GM18907 (cell line): ENCODE measurements around the gene RIPOR2.

Experiments
- ATAC-seq: cut with Tn5 transposase; IDR thresholded peaks from one replicate; pipeline ENCODE4 v1.9.1; 2021; ENCODE audit warnings: mild to moderate bottlenecking, moderate library complexity; ENCODE audit not compliant: unreplicated experiment

RIPOR2 gene

DNA sequence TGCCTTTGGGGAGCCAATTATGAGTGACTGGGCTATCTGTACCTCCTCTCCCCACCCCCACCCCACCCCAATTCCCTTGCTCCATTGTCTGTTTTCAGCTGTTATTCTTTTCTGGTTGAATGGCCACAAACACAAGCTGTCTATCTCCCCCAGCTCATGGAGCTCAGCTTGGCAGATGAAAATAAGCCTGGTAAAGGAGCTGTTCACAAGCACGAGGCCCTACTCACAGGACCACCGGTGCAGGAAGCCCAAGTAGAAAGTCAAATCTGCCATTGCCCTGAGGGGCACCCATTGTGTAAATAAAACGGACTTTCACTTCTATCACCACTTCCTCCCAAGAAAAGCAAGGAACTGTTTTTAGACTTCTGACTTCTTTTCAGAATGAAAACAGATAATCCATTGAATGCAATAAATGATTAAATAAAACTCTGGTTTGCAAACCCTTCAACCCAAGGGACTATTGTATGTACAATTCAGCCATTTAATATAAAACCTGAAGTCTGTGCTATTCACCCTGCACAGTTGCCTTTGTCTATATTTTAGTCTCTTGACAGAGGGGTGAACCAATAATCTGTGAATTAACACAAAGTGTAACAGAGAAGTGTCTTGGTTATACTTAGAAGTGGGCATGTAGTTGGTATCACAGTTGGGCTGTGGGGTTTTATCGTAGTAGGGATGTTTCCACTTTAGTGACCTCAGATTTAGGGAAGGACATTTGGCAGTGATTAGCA lies 27.7 kb downstream of the RIPOR2 start:
- no peak for ATAC-seq

- ATAC-seq, result no peak
These were observed 29.4 kb downstream of the RIPOR2 start for GRCh38 chr6:24906314-24906713.

GRCh38 chr6:24905483-24905882 lies 30.3 kb downstream of the RIPOR2 start:
- ATAC-seq, result no peak

GRCh38 chr6:24903681-24904080 lies 32.1 kb downstream of the RIPOR2 start:
- no peak for ATAC-seq

DNA sequence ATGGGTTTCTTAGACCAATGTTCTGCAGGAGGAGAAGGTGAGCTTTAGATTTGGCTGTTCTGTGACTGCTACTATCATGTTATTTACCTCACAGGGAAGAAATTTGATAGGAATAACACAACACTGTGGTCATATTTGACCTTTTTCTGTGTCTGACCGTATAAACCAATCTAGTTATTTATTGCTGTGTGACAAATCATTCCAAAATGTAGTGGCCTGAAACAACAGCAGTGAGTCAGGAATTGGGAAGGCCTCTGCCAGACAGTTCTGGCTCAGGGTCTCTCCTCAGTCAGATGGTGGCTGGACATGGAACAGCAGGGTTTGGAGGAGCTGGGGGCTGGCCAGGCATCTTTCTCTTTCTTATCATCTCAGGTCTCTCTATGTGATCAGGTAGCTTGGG lies 33.0 kb downstream of the RIPOR2 start:
- no peak for ATAC-seq

- ATAC-seq, result no peak
These were observed 33.9 kb downstream of the RIPOR2 start for GRCh38 chr6:24901698-24902328.

DNA sequence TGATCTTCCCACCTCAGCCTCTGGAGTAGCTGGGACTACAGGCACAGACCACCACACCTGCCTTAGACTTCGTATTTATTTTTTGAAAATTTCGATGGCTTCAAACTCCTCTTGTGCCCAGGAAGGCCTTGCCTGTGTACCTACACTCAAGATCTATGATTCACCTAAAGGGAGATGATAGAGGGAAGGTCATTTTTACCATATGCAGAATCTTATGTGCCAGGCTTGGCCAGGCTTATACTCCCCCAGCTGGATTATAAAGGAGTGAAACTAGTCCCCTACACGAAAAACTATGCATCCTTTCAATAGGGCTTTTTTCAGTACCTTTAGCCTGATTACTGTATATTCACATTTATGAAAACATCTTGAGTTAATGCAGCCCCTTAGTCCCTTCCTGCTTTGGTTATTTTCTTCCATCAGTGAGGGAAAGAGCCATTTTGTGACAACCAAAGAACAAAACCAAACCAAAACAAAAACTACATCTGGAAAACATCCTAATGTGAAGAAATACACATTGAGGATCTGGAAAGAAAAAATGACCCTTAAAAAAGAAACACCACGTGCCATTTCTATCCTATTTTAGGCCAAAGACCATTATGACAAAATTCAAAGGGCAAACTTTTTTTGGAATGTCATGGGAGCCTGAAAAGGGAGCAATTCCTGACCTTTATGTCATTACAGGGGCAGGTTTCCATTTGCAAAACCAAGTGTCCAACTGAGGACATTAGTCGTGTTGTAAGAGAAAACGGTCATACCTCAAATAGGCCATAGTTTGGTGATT lies 34.7 kb downstream of the RIPOR2 start:
- no peak for ATAC-seq

DNA sequence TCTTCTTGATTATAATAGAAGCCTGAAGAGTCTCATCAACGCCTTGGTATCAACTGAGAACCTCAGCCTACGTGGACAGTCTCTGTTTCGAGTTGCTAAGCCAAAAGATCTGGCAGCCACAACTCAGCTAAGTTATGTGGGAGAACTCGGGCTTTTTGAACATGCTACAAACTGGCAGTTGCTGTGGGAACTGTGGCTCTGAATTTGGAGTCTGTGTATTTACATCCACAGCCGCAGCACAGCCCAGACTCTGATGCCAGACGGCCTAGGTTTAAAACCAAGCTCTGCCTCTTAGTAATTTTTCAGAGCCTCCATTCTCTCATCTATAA lies 35.8 kb downstream of the RIPOR2 start:
- no peak for ATAC-seq

DNA sequence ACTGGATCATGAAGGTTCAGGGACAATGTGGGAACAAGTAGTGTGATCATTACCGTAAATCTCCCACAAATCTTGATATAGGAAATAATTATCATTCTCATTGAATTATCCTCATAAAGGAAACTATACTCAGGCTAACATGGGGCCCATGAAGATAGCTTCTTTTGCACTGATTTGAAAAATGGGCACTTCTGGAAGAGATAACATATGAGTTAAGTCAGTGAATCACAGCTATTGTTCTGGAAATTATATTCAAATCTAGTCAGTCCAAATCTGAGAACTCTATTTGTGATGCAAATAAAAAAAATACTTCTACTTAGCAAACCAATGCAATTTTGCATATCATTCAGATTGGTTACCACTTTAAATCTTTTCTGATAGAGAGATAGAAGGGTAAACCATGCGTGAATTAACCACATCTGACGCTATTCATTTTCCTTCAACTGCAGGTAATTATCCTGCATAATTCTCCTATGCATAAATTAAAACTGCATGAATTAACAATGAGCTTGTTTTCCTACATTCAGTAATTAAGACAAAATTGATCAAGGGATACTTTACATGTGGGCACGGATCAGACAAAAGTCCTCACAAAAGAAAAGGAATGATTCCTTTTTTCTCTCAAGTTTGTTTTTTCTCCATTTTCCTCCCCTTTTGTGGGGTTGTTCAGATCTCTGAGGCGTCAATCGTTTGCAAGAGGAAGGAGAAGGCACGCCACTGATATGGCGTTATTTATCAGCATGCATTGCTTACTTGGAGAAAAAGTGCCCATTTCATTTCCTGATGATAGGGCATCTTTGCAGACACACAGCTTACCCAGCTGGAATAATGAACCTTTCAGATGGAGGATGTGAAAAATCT lies 36.4 kb downstream of the RIPOR2 start:
- no peak for ATAC-seq

GRCh38 chr6:24898676-24899075 lies 37.1 kb downstream of the RIPOR2 start:
- ATAC-seq, result no peak

- no peak for ATAC-seq
These were observed 38.6 kb downstream of the RIPOR2 start for GRCh38 chr6:24897186-24897585.

GRCh38 chr6:24893342-24893850 lies 42.4 kb downstream of the RIPOR2 start:
- no peak for ATAC-seq

DNA sequence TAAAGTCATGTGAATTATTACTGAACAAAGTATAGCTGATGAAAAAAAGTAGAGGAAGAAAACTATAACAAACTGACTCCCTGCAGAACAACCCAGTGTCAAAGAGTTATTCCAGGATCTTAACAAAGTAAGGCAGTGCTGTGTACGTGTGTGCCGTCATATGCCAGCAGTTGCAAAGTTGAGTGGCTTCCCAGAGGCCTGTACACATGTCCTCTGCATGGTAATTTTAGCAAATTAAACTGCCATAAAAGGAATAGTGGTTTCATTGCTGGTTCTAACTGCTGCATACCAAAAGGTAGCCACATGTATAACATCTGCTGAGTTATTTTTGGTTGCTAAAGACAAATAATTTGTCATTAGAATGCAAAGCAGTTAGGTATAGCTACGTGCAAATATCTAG lies 44.8 kb downstream of the RIPOR2 start:
- ATAC-seq, result no peak

DNA sequence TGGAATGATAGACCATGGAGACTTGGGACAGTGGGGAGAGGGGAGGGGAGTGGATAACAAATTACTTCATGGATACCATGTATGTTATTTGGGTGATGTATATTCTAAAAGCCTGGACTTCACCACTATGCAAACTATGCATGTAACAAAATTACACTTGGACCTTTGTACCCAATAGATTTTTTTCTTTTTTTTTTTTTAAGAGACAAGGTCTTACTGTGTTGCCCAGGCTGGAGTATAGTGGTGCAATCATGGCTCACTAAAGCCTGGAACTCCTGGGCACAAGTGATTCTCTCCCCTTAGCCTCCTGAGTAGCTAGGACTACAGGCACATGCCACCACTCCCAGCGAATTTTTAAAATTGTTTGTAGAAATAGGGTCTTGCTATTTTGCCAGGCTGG lies 45.3 kb downstream of the RIPOR2 start:
- ATAC-seq, result no peak

DNA sequence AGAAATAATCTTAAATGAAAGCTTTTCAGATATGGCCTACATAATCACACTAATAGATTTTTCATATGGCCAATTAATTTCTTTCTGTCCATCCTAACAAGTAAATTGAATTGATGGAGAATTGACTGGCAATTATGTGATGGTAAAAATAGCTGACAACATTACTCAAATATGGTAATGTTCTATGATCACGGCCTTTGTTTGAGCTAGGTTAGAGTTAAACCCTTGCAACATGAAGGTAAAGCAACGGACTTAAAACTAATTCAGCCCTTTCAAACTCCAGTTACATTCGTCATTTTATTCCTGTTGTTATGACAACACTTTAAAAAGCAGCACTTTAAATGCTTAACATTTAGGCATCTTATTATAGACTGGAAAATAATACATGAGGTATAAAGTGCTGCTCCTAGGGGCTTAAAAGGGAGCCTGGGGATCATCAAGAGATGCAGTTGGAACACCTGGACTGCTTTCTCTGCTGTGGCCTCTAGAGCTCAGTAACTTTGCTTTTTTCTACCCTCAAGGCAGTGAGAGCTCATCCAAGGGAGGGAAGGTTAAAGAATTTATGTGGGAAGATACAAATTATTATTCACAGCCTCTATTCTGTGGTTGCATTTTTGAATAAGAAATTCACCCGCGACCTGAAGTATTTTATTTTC lies 46.9 kb downstream of the RIPOR2 start:
- no peak for ATAC-seq

- ATAC-seq, result no peak
These were observed 48.1 kb downstream of the RIPOR2 start for GRCh38 chr6:24887545-24888140.

- peak; percentile 85 for ATAC-seq
These were observed 52.1 kb downstream of the RIPOR2 start for GRCh38 chr6:24883618-24884017.

GRCh38 chr6:24882835-24883555 lies 52.8 kb downstream of the RIPOR2 start:
- ATAC-seq, result no peak

DNA sequence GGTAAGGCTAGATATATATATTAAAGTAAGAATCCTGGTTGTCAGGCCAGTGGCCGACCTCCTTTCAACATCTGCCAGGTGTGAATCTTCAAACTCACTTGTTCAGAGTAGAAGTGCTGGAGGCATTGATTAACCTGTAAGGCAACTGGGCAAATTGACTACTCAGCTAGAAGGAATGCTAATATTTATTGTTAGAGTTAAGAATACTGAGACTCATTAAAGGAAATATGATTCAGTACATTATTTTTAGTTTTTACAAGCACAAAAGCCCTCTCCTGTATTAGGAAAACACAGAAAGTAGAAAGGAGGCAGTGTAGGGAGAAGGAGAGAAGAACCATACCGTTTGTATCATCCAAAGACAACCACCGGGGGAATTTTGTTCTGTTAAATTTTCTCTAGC lies 53.5 kb downstream of the RIPOR2 start:
- ATAC-seq, result no peak
